CD1c-positive myeloid dendritic cell (primary cell): ENCODE measurements around the gene METTL5.
"Not testable (repeated sequence)": the region's sequence is repeated elsewhere in the genome, so short reads cannot be mapped to it uniquely, and the experiment has no call there.

Experiments
- DNase-seq: peaks from one replicate; pipeline ENCODE4 v3.0.0-alpha.2; 2016; ENCODE audit errors: extremely low spot score

The METTL5 gene

GRCh38 chr2:169824373-169825333 is at the start of gene METTL5:
Gene METTL5 (minus strand): TSS chr2:169824905. CDS start chr2:169824597, 308 bp downstream.
- peak; percentile 92 for DNase-seq

GRCh38 chr2:169871994-169872393 is 47.3 kb upstream of the METTL5 start:
- DNase-seq = no peak

- DNase-seq = not testable (repeated sequence)
Observed at GRCh38 chr2:169871369-169871768, 46.7 kb upstream of the METTL5 start.

- DNase-seq = no peak
Observed at GRCh38 chr2:169868951-169869350, 44.2 kb upstream of the METTL5 start.

GRCh38 chr2:169867579-169867978 is 42.9 kb upstream of the METTL5 start:
- DNase-seq = no peak

- not testable (repeated sequence) for DNase-seq
Observed at GRCh38 chr2:169866230-169866629, 41.5 kb upstream of the METTL5 start.

- no peak for DNase-seq
Observed at GRCh38 chr2:169865492-169865891, 40.8 kb upstream of the METTL5 start.

- no peak for DNase-seq
Observed at GRCh38 chr2:169862816-169863215, 38.1 kb upstream of the METTL5 start.

- DNase-seq = no peak
Observed at GRCh38 chr2:169860149-169860548, 35.4 kb upstream of the METTL5 start.

- DNase-seq = no peak
Observed at GRCh38 chr2:169859423-169859822, 34.7 kb upstream of the METTL5 start.

GRCh38 chr2:169855281-169856258 is 30.9 kb upstream of the METTL5 start:
- DNase-seq = not testable (repeated sequence)

GRCh38 chr2:169853041-169853668 is 28.4 kb upstream of the METTL5 start:
- DNase-seq = no peak

- no peak for DNase-seq
Observed at GRCh38 chr2:169849710-169850109, 25.0 kb upstream of the METTL5 start.

GRCh38 chr2:169848959-169849693 is 24.4 kb upstream of the METTL5 start:
- not testable (repeated sequence) for DNase-seq

- no peak for DNase-seq
Observed at GRCh38 chr2:169845016-169845415, 20.3 kb upstream of the METTL5 start.

- not testable (repeated sequence) for DNase-seq
Observed at GRCh38 chr2:169841625-169842024, 16.9 kb upstream of the METTL5 start.

GRCh38 chr2:169840747-169841142 is 16.0 kb upstream of the METTL5 start:
- no peak for DNase-seq

- no peak for DNase-seq
Observed at GRCh38 chr2:169839954-169840746, 15.4 kb upstream of the METTL5 start.

- DNase-seq = no peak
Observed at GRCh38 chr2:169838743-169839489, 14.2 kb upstream of the METTL5 start.
